ENCODE data around the gene C20orf96. TPM values are rescaled to one million over a fixed set of nuclear protein-coding genes. Genes with fewer than 3 reads are reported as not detected.
"Not testable (repeated sequence)": the region's sequence is repeated elsewhere in the genome, so short reads cannot be mapped to it uniquely, and the experiment has no call there.

The C20orf96 gene
- total and polyA plus RNA-seq, 2 donors (not counting 1 experiment from before 2014, with no cell fraction given) = 4.7 to 7.5 TPM

DNA sequence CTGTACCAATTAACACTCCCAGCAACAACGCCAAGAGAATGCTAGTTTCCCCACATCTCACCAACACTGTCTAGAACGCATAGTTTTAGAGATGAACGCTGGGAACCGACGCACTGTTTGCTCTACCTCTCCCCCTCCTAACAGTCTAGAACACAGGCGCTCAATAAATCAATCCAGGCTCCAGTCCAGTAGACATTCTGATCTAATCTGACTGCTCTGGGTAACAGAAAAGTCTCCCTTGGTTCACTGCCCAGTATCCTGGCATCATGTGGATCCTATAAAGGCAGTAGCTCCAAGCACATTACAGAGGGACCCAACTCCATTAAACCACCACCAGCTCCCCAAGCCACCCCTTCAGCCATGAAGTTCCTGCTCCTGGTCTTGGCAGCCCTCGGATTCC is 33.1 kb downstream of the C20orf96 start, which contains the start of gene DEFB132:
Gene DEFB132, plus strand, starts transcription at position 306 of the 400 bp plus-strand sequence. Its CDS starts 55 bp downstream, at position 361.
- H2AFZ ChIP-seq (ENCODE audit: insufficient read depth, low read depth, low read length, poor library complexity, severe bottlenecking) = no peak within 1 kb of the TSS
- Mint-ChIP-seq H3K4me3 (no peak within 1 kb of the TSS), H3K4me1 (no peaks in the 10 kb centered on the region), H3K27ac (no peak within 1 kb of the TSS), H3K9me3 (ENCODE audit: insufficient read depth) (no peaks in the 10 kb centered on the region), H3K27me3 (peaks cover 15% of the 10 kb centered on the region)
- no peaks in the 10 kb centered on the region for H3K9me3 ChIP-seq (ENCODE audit: control extremely low read depth in 1 of 3, control insufficient read depth in 2 of 3, insufficient read depth in 1 of 3, low read length in 2 of 3)
- no peak within 1 kb of the TSS for H3K4me2 ChIP-seq (replicated peaks; ENCODE audit: low read depth, low read length, poor library complexity, severe bottlenecking)
- no peak for ATAC-seq (ENCODE audit: low read depth)
- no peak for TF ChIP-seq EZH2 (IDR thresholded peaks at IDR 0.05; ENCODE audit: borderline replicate concordance, insufficient read depth, low read depth, low read length, poor library complexity, severe bottlenecking)
- TF ChIP-seq CTCF (IDR thresholded peaks at IDR 0.05) = no peak
- H3K27me3 ChIP-seq (replicated peaks in 1 of 4; ENCODE audit: control extremely low read depth in 1 of 4, control insufficient read depth in 3 of 4, insufficient read depth in 4 of 4, low read length in 3 of 4) = peaks cover 0 to 3% (median 1%) of the 10 kb centered on the region in 4 experiments
- no peaks in the 10 kb centered on the region for H3K36me3 ChIP-seq (replicated peaks in 1 of 2; ENCODE audit: control extremely low read depth in 1 of 2, control insufficient read depth in 1 of 2, extremely low read depth in 1 of 2, insufficient read depth in 2 of 2, low read length in 1 of 2)
- CTCF ChIA-PET = interaction anchor here (2.5 to 4.2 kb wide), 2 partner anchors 10 to 73 kb away, joined by 13 to 17 read pairs; no protein-coding TSS in a partner anchor
- no peaks in the 10 kb centered on the region for H4K20me1 ChIP-seq (ENCODE audit: control insufficient read depth, insufficient read depth, low read length, poor library complexity, severe bottlenecking)
- POLR2A ChIA-PET = no interaction called here
- intact Hi-C loops (cut with micrococcal nuclease) = no loop called here
- H3K4me1 ChIP-seq (ENCODE audit: control insufficient read depth in 2 of 2, insufficient read depth in 2 of 2, low read length in 2 of 2) = no peaks in the 10 kb centered on the region
- H3K9ac ChIP-seq (ENCODE audit: low read length) = no peak within 1 kb of the TSS
- H3K4me3 ChIP-seq (ENCODE audit: control extremely low read depth in 1 of 5, extremely low read depth in 1 of 5, insufficient read depth in 1 of 5, low read depth in 2 of 5, low read length in 4 of 5) = no peak within 1 kb of the TSS
- no peak for DNase-seq
- WGBS (ENCODE audit: insufficient coverage) = 94% methylated on average over 5 of the region's 7 CpGs
- no peak within 1 kb of the TSS for H3K27ac ChIP-seq (ENCODE audit: low read length in 2 of 2)
- no peaks in the 10 kb centered on the region for H3K79me2 ChIP-seq (ENCODE audit: control insufficient read depth, insufficient read depth, low read length)

DNA sequence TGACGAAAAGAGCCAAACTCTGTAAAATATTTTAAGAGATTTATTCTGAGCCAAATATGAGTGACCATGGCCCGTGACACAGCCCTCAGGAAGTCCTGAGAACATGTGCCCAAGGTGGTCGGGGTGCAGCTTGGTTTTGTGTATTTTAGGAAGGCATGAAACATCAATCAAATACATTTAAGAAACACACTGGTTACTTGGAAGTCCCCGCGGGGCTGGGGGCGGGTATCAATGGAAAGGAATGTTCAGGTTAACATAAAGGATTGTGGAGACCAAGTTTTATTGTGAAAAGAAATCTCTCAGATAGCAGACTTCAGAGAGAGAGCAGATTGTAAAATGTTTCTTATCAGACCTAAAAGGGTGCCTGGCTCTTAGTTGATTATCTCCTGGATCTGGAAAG is 37.1 kb downstream of the C20orf96 start:
- H2AFZ ChIP-seq (ENCODE audit: insufficient read depth, low read depth, low read length, poor library complexity, severe bottlenecking); H3K4me2 ChIP-seq (replicated peaks; ENCODE audit: low read depth, low read length, poor library complexity, severe bottlenecking); H3K4me3 ChIP-seq (ENCODE audit: control extremely low read depth in 1 of 5, extremely low read depth in 1 of 5, insufficient read depth in 1 of 5, low read depth in 2 of 5, low read length in 4 of 5); H3K27me3 ChIP-seq (replicated peaks in 1 of 4; ENCODE audit: control extremely low read depth in 1 of 4, control insufficient read depth in 3 of 4, insufficient read depth in 4 of 4, low read length in 3 of 4); H3K4me1 ChIP-seq (ENCODE audit: control insufficient read depth in 2 of 2, insufficient read depth in 2 of 2, low read length in 2 of 2); H3K27ac Mint-ChIP-seq; POLR2A ChIA-PET; H3K9me3 ChIP-seq (ENCODE audit: control extremely low read depth in 1 of 3, control insufficient read depth in 2 of 3, insufficient read depth in 1 of 3, low read length in 2 of 3); DNase-seq; H3K9me3 Mint-ChIP-seq (ENCODE audit: insufficient read depth); H3K4me3 Mint-ChIP-seq; ATAC-seq (ENCODE audit: low read depth); H3K27ac ChIP-seq (ENCODE audit: low read length in 2 of 2); H3K4me1 Mint-ChIP-seq; intact Hi-C loops (cut with micrococcal nuclease); H4K20me1 ChIP-seq (ENCODE audit: control insufficient read depth, insufficient read depth, low read length, poor library complexity, severe bottlenecking); H3K79me2 ChIP-seq (ENCODE audit: control insufficient read depth, insufficient read depth, low read length); H3K9ac ChIP-seq (ENCODE audit: low read length); H3K36me3 ChIP-seq (replicated peaks in 1 of 2; ENCODE audit: control extremely low read depth in 1 of 2, control insufficient read depth in 1 of 2, extremely low read depth in 1 of 2, insufficient read depth in 2 of 2, low read length in 1 of 2): not testable (repeated sequence)
- CTCF ChIA-PET = interaction anchor here (0.6 to 1.0 kb wide), 2 partner anchors 47 to 77 kb away, joined by 3 read pairs; no protein-coding TSS in a partner anchor
- peaks cover 11% of the 10 kb centered on the region for H3K27me3 Mint-ChIP-seq
- WGBS (ENCODE audit: insufficient coverage) = 100% methylated on average over 1 of the region's 6 CpGs
